Transverse colon (tissue), 4 donors: ENCODE measurements around the gene RPS14. TPM values are rescaled to one million over a fixed set of nuclear protein-coding genes. Genes with fewer than 3 reads are reported as not detected.

Experiments used
- DNase-seq: peaks from one replicate; pipeline ENCODE4 v3.0.0-alpha.2; 2019
- H3K27ac ChIP-seq, 4 donors: fragments of 200-600 bp; sonication (generic); 2 replicates each; pipeline ENCODE4 v1.5.1; 2016 to 2018; ENCODE audit warnings: inconsistent platforms in 4 of 4
- H3K27me3 ChIP-seq: fragments of 200-600 bp; sonication (generic); 2 replicates; pipeline ENCODE4 v1.5.1; 2017; ENCODE audit warnings: inconsistent platforms
- H3K36me3 ChIP-seq, 4 donors: fragments of 200-600 bp; sonication (generic); 2 replicates each; pipeline ENCODE4 v1.5.1; 2017 to 2019; ENCODE audit warnings: inconsistent platforms in 4 of 4
- H3K4me1 ChIP-seq, 4 donors: fragments of 200-600 bp; sonication (generic); 2 replicates each; pipeline ENCODE4 v1.5.1; 2017 to 2020; ENCODE audit warnings: inconsistent platforms in 4 of 4
- H3K4me3 ChIP-seq, 4 donors: fragments of 200-600 bp; sonication (generic); 1 replicate in 1 of 4; 2 replicates in 3 of 4; pipeline versions ENCODE4 v1.5.1 to v1.6.1; 2017 to 2019; ENCODE audit warnings: inconsistent platforms in 4 of 4
- H3K9me3 ChIP-seq, 2 donors: fragments of 200-600 bp; sonication (generic); 2 replicates each; pipeline ENCODE4 v1.5.1; 2017 to 2019; ENCODE audit warnings: inconsistent platforms in 2 of 2
- CTCF ChIP-seq, 5 experiments: fragments of 200-600 bp in 3 of 5; fragments of 450-650 bp in 2 of 5; sonication (generic) in 3 of 5; IDR thresholded peaks; 1 replicate in 2 of 5; 2 replicates in 3 of 5; pipeline ENCODE4 v1.5.1; 2016 to 2017; ENCODE audit warnings: antibody characterized with exemption in 5 of 5, inconsistent platforms in 3 of 5, mild to moderate bottlenecking in 2 of 5, moderate library complexity in 1 of 5
- EP300 ChIP-seq: sonication (generic); formaldehyde crosslinking; IDR thresholded peaks from one replicate; pipeline ENCODE4 v1.6.1; 2017; ENCODE audit warnings: antibody characterized with exemption, low read depth
- POLR2A ChIP-seq: fragments of 450-650 bp; IDR thresholded peaks from one replicate; pipeline ENCODE4 v1.6.1; 2016; ENCODE audit warnings: antibody characterized with exemption, mild to moderate bottlenecking, moderate library complexity
- POLR2AphosphoS5 ChIP-seq, 3 donors: sonication (generic); formaldehyde crosslinking; IDR thresholded peaks; one replicate each; pipeline ENCODE4 v1.6.1; 2016; ENCODE audit warnings: antibody characterized with exemption in 3 of 3
- WGBS, 2 donors: methylation state at CpG; one replicate each; pipeline ENCODE4 v1.1.5; 2018; ENCODE audit warnings: low coverage in 1 of 2; 5-methylcytosine and 5-hydroxymethylcytosine counted together
- in situ Hi-C, 4 donors: fragments of 200-750 bp; cut with MboI; loops; one replicate each; pipeline versions ENCODE4 v1.15.0 to v1.15.1; 2017; ENCODE audit warnings: low sequenced_read_pairs in 3 of 4, low pct_ligation_motif_present in 1 of 4, low pct_unique_long_range_greater_than_20kb in 1 of 4
- intact Hi-C: fragments of 100-400 bp; cut with DNase I; formaldehyde crosslinking; loops from one replicate; pipeline ENCODE4 v1.15.1; 2023; ENCODE audit warnings: low total_unique reads
- total RNA-seq, 4 donors: library from RNA; depleted of rRNA; stranded (reverse); fragments of >200 nt; gene quantifications; one replicate each; pipeline ENCODE4 v1.1.0, GENCODE V29; 2016

RPS14 gene
- total RNA-seq, 4 donors from 2014 or later: 1,179 to 2,387 (median 1,878) TPM

GRCh38 chr5:150394912-150395687, 54.4 kb downstream of the RPS14 start:
- no peak for DNase-seq
- Histone ChIP-seq H3K4me3 (no peak overlapping the region), H3K27ac (no peak overlapping the region), H3K9me3 (no peaks in the 10 kb centered on the region), H3K4me1 (no peaks in the 10 kb centered on the region), H3K36me3 (peaks cover 0 to 40% (median 15%) of the 10 kb centered on the region in 4 donors), H3K27me3 (no peaks in the 10 kb centered on the region)
- intact Hi-C loops: no loop called here
- WGBS, 2 donors: 59 to 72% methylated on average over 7 to 13 of the region's 13 CpGs
- TF ChIP-seq CTCF (IDR thresholded peaks at IDR 0.05): no peak
- TF ChIP-seq EP300: no peak
- TF ChIP-seq POLR2A: no peak
- TF ChIP-seq POLR2AphosphoS5 (IDR thresholded peaks at IDR 0.05): no peak
- in situ Hi-C loops: no loop called here

GRCh38 chr5:150394131-150394530, 55.4 kb downstream of the RPS14 start:
- intact Hi-C loops (no loop called here), in situ Hi-C loops (no loop called here)
- H3K9me3 ChIP-seq: no peaks in the 10 kb centered on the region
- H3K27ac ChIP-seq: no peak overlapping the region
- no peak for DNase-seq
- 70% methylated on average over 3 of the region's 3 CpGs; no CpG with 5 or more reads in 1 of the 2 donors for WGBS, 2 donors
- H3K4me3 ChIP-seq: no peak overlapping the region
- H3K36me3 ChIP-seq: peaks cover 0 to 40% (median 15%) of the 10 kb centered on the region in 4 donors
- TF ChIP-seq EP300 (no peak), POLR2AphosphoS5 (IDR thresholded peaks at IDR 0.05) (no peak), CTCF (IDR thresholded peaks at IDR 0.05) (no peak), POLR2A (no peak)
- H3K27me3 ChIP-seq: no peaks in the 10 kb centered on the region
- H3K4me1 ChIP-seq: no peaks in the 10 kb centered on the region

- in situ Hi-C loops (no loop called here), intact Hi-C loops (no loop called here)
- no peaks in the 10 kb centered on the region for H3K4me1 ChIP-seq
- no peak for DNase-seq
- no peak for TF ChIP-seq EP300
- no peak for TF ChIP-seq POLR2AphosphoS5 (IDR thresholded peaks at IDR 0.05)
- TF ChIP-seq CTCF (IDR thresholded peaks at IDR 0.05): no peak
- no peak for TF ChIP-seq POLR2A
- H3K27me3 ChIP-seq: no peaks in the 10 kb centered on the region
- H3K9me3 ChIP-seq: no peaks in the 10 kb centered on the region
- peaks cover 0 to 48% (median 15%) of the 10 kb centered on the region in 4 donors for H3K36me3 ChIP-seq
- 80 to 83% methylated on average over 1 to 3 of the region's 3 CpGs for WGBS, 2 donors
- H3K4me3 ChIP-seq: no peak overlapping the region
- no peak overlapping the region for H3K27ac ChIP-seq
These were observed 56.4 kb downstream of the RPS14 start for GRCh38 chr5:150393096-150393645.

- Histone ChIP-seq H3K27me3 (no peaks in the 10 kb centered on the region), H3K36me3 (peaks cover 0 to 50% (median 15%) of the 10 kb centered on the region in 4 donors), H3K9me3 (no peaks in the 10 kb centered on the region), H3K27ac (no peak overlapping the region), H3K4me1 (no peaks in the 10 kb centered on the region), H3K4me3 (no peak overlapping the region)
- 89% methylated on average over 5 of the region's 7 CpGs; no CpG with 5 or more reads in 1 of the 2 donors for WGBS, 2 donors
- intact Hi-C loops (no loop called here), in situ Hi-C loops (no loop called here)
- no peak for TF ChIP-seq EP300
- no peak for TF ChIP-seq POLR2A
- TF ChIP-seq CTCF (IDR thresholded peaks at IDR 0.05): no peak
- TF ChIP-seq POLR2AphosphoS5 (IDR thresholded peaks at IDR 0.05): no peak
- DNase-seq: no peak
These were observed 56.9 kb downstream of the RPS14 start for GRCh38 chr5:150392680-150393079.
